ENCODE measurements around the gene VPS8. TPM values are rescaled to one million over a fixed set of nuclear protein-coding genes. Genes with fewer than 3 reads are reported as not detected.
"Not testable (repeated sequence)": the region's sequence is repeated elsewhere in the genome, so short reads cannot be mapped to it uniquely, and the experiment has no call there.

Gene VPS8
- total RNA-seq, 1 donor from 2014 or later: 190 TPM

DNA sequence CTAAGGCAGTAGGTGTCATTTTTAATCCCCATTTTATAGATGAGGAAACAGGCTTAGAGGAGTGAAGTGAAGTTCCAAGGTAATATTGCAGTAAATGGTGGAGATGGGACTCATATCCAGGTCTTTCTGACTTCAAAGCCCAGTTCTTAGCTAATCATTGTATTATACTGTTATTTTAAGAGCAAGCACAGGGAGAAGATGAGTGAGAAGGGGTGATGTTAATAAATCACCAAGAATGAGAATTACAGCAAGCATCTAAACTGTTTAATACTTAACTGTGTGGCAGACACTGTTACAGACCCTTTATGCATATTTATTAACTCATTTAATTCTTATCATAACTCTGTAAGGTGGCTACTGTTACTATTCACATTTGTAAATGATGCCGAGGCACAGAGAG lies 61.2 kb downstream of the VPS8 start:
- DNase-seq: no peak

DNA sequence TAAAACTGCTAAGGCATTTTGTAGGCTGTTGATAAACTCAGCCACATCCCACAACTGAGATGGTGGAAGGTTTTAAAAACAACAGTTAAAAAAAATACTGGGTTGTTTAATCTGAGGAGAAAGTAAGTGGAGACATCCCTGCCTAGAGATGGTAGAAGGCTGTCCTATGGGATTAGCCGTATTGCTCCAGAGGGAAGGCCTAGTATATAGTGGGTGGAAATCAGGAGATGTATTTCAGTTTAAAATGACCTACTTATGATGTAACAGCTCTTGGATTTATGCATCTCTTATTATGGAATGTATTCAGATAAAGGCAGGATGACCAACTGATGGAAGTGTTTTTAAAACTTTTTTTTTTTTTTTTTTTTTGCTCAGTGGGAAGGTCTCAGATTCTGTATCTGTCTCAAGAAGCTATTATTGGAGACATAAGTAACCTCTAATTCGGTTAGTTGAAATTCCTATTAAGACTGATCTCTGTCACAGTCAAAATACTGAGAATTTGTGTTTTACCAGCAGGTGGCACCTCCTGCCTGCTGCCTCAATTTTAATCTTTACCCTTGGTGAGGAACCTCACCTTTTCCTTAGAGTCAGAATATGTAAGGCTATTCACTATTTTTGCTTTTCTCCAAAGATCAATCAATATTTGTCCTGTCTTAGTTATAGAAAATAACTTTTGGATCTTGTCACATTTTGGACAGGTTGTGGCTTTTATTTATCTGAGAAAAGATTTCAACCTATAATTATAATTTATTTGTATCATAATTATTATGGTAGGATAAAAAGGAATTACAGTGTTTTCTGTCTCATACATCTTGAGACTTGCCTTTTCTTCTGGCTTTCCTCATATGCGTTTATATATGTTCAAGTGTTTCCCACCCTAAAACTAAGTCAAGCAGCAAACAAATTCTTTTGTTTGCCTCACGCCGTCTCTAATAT lies 63.0 kb downstream of the VPS8 start:
- DNase-seq: no peak

DNA sequence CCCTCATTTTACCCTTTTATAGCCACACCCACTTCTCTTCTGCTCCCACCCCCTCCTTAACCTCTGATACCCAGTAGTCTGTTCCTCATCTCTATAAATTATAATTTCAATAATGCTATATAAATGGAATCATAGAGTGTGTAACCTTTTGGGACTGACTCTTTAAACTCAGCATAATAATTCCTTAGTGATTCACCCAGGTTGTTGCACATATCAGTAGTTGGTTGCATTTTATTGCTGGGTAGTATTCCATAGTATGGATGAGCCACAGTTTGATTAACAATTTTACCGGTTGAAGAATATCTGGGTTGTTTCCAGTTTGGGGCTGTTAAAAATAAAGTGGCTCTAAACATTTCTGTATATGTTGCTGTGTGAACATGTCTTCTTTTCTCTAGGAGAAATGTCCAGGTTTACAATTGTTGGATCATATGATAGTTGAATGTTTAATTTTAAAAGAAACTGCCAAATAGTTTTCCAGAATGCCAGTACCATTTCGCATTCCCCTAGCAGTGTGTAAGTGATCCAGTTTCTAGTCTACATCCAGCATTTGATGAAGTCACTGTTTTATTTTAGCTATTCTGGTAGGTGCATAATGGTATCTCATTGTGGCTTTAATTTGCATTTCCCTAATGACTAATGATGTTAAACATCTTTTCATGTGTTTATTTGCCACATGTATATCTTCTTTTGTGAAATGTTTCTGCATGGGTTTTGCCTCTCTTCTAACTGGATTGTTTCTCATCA lies 68.5 kb downstream of the VPS8 start:
- DNase-seq: no peak

DNA sequence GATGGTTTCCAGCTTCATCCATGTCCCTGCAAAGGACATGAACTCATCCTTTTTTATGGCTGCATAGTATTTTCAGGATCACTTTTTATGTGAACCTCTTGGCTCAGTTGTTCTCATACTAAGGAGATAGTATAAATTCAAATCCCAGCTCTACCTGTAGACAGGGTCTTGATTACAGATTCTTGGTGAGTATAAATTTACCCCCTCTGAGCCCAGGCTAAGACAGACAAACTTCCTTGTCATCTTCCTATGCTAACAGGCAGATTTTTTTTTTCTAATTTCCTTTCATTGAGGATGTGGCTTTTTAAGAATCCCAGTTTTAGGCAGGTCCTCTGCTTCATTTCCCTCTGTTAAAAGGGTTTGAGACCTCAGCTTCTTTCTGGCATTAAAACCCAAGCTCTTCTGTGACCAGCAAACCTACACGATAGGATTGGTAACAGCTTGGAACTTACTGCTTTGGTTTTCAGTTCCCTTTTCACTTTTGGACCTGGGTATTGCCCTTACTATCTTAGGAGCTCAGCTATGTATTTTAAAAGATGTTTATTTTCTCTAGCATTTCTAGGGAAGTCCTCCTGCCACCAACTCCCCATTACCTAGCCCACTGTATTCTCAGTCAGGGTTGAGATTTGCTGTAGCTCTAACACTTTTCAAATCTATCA lies 72.5 kb downstream of the VPS8 start:
- no peak for DNase-seq

DNA sequence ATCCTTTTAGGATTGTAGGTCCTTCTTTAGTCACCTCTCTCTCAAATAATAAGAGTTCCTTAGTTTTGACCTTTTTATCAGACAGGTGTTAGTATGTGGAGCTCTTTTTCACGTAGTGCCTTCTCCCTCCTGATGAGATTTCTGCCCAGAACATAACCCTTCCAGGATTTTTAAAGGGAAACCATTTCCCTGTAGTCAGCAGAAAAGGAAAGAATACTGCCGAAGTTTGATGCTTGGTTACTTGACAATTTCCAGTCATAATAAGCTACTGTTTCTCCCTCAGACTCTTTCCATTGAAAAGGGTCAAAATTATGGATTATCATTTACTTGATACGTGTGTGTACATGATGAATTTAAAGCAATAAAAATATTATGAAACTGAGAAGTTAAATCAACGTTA lies 73.1 kb downstream of the VPS8 start:
- DNase-seq: no peak

DNA sequence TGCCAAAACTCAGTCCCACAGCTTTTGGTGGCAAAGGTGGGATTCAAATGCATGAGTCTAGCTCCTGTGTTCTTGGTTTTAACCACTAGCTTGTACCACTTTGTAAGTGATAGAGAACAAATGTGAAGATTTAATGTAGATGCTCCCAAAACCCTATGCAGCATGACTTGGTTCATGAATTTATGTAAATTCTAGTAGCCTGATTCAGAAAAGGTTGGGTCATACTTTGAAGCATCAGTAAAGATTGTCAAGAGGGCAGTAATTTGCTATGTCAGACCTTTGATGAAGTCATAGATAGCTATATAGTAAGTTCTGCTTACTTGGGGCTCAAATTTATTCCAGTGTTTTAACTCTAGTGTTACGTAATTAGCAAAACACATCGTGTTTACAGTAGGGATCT lies 75.6 kb downstream of the VPS8 start:
- no peak for DNase-seq

DNA sequence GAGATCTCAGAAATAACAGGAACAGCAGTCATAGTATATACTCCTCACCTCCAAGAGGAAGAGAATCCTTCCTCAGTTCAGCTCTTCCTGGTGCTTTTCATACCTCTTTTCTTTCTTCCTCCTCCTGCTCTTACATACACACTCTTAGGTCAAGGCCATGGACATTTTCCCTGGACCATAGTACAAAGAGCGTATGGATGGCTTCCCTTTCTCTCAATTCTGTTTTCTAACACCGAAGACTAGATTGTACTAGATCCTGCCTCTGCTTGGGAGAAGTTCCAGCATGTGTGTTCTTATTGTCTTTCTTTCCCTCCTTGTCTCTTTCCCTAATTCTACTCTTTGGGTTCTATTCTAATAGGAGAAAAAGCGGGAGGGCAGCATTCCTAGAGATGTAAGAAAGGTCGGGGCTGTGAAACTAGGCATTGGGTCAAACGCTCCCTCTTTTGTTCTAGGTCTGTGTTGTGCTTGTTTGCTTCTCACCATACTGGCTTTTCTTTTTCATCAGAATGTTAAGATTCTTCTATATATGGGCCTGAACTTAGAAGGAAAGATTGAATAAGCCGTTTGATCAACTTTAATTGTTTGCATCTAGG lies 77.4 kb downstream of the VPS8 start:
- no peak for DNase-seq

DNA sequence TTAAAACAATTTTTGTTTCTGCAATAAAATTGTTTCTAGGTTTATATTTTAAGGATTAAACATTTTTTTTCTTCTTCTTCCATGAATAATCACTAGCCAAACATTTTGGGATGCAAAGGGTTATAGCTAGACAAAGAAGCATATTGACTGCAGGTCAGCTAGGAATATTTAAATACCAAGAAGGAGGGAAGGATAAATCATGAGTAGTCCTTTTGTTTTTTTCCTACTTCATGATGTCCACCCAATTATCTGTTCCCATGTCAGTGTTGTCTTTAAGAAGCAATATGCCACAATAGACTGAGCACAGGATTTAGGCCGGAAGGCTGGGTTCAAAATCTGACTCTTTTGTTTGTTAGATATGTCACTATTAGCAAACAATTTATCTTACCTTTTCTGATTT lies 82.1 kb downstream of the VPS8 start:
- DNase-seq: no peak

DNA sequence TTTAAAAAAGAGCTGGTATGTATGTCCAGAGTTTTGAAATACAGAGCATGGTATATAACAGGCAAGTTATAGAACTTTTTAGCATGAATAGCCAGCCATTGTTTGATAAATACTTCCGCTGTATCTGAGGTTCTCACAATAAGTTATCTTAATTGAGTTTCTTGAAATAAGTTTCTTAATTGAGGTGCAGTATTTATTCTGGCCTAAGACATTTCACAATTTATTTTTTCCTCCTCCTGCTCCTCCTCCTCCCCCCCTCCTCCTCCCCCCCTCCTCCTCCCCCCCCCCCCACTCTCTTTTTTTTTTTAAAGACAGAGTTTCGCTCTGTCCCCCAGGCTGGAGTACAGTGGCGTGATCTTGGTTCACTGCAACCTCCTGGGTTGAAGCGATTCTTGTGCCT lies 83.4 kb downstream of the VPS8 start:
- DNase-seq: no peak

DNA sequence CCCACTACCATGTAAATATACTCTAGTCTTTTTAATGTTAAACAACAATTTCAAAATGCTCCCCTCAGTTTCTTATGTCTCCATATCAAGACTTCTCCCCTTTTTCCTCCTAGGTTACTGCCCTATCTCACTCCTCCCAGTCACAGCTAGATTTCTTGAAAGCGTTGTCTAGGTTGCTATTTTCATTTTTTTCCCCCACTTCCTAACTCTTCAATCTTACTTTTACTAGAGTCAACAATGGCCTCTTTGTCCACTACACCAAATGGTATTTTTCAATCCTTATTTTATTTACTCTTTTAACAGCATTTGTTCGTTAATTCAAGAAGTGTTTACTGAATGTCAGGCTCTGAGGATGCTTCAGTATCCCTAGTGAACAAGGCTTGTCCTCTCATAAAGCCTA lies 84.4 kb downstream of the VPS8 start:
- DNase-seq: no peak

DNA sequence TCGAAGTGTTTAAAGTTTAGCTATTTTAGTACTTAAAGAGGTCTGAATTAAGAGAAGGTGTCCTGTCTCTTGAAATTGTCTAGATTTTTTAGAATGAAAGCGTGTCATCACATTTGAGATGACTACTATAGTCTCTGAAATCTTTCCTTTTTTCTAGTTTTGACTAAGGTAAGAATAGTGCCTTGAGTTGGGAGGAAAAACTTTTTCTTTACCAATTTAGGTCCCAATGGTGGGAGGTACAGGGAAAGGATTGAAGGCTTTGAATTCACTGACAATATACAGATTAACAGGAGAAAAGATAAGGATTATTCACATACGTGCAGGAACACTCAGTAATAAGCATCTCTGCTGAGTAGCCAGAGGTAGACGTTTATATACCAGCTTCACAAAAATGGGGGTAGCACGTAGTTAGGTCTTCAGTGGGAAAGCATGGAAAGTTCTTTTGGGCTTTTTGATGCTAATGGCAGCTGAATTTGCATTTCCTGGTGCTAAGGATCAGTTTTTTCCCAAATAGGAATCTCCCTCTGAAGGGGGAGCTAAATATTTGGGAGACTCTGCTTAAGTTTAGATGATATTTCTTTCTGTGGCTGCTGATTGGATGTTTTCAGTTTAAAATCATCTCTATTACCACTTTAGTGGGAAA lies 88.1 kb downstream of the VPS8 start:
- no peak for DNase-seq

DNA sequence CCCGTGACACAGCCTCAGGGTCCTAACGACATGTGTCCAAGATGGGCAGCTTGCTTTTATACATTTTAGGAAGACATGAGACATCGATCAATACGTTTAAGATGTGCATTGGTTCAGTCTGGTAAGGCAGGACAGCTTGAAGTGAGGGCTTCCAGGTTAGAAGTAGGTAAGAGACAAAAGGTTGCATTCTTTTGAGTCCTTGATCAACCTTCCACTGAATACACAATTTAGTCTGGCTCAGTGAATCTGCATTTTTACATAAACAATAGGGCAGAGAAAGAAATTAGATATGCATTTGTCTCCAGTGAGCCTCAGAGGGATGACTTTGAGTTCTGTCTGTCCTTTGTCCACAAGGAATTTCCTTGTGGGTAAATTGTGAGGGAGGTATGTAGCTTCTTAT lies 95.1 kb downstream of the VPS8 start:
- DNase-seq: not testable (repeated sequence)

DNA sequence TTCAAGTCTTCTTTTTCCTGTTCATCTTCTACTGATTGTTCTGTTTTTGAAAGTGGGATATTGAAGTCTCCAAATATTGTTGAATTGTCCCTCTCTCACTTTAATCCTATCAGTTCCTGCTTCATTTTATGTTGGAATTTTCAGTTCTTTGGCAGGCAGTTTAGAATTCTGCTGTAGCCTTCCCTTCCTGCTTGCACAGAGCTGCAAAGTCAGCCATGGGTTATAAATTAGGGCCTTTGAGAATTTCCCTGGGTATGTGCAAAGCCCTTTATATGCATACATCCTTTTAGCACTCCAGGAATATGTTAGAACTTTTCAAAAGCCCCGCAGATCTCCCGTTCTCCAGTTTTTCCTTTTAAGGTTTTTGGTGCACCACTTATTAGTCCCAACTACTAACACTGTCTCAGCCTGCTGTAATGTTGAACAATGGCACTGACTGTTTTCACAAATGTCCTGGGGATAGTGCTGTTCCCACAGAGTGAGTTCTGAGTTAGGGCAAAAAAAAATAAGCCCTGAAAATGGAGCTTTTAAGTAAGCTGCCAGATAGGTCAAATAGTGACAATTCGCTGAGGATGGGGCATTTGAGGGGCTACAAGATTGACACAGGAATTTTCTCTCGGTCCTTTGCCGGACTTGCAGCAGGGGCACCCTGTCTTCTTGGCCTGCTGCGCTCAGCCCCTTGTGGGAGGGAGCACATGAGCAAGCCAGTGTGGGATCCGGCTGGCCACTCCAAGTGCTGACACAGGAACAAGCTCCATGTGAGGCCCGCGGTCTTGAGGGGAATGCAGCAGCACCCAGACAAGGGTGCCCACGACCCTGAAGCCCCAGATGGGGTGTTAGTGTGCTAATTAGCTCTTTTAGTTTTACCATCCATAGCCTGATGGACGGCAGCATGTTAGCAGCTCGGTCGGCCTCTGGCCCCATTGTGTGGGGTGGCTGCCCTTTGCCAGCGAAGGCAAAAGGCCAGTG lies 96.0 kb downstream of the VPS8 start:
- no peak for DNase-seq

DNA sequence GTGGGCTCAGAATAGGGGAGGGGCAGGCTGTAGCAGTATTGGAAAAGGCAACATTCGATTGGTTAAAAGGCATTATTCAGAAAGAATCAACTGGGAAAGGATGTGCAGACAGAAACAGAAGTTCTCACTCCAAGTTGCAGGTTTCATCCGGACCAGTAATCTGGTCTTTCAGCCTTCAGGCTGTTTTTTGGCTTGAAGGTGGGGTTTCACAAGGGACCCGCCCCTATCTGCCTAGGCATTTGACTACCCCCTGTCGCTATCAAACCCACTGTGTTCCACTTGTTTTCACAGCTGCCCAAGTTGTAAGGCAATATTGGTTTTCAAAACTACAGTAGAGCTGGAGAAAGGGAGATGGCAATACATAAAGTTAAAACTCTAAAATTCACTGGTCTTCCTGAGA lies 96.9 kb downstream of the VPS8 start:
- no peak for DNase-seq

DNA sequence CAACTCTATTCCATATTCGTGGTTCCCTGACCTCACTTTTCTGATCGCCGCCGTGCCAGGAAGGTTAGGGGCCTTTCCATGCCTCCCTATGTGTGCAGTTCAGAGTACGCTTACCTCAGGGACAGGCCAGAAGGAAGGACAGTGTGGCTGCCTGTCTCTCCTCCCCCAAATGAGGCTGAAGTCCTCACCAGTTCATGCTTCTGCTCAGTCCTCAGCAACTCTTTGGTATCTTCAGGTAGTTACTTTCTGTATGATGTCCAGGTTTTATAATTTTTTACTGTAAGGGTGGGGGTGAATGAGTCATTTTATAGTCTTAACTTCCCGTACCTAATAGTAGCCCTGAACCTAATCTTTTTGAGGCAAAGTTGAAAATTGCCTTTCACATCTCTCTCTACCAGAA lies 98.7 kb downstream of the VPS8 start:
- no peak for DNase-seq

DNA sequence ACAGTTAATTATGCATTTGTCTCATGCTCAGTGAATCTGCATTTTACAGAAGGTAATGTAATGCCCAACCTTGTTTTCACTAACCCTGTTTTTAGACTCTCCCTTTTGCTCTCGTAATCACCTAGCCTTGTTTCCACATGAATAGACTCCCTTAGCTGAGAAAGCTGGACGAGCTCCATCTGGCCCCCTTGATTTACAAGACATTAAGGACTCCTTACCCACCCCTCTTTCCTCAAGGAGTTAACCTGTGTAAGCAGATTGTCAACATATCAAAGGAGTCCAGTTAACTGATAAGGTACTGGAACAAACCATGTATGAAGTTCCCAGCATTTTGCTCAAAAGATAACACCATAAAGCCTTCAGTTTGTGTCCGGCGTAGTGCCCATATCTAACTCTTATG lies 99.6 kb downstream of the VPS8 start:
- DNase-seq: no peak

DNA sequence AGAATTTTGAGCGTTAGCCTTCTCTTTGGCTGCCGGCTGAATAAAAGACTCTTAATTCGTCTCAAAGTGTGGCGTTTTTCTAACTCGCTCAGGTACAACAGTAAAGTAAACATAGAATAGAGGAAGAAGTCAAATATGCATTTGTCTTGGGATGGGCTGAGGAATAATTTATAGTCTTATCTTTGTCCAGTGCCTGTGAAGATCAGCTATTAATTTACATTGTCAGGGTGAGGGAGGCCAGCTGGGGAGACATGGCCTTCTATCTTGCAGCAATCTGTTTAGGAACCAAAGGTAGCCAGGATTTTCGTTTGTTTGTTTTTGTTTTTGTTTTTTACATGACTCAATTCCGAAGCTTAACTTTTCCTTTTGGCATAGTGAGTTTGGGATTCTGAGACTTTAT lies 100.2 kb downstream of the VPS8 start:
- no peak for DNase-seq

DNA sequence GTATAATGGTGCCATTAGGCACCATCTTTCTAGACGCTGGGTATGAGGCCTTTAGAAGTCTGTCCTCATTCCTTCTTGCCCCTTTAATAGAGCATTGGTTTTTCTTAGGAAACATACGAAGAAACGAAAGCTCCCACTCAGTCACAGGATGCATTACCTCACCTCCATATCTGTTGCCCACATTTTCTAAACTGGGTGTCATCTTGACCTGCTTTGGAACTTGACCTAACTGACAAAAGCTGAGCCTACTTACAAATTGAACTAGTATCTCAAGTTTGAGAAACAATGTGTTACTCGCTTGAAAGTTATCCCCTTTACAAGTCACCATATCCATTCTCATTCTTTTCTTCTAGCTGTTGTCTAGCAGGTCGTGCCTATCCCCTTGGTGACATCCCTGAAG lies 102.7 kb downstream of the VPS8 start:
- no peak for DNase-seq

DNA sequence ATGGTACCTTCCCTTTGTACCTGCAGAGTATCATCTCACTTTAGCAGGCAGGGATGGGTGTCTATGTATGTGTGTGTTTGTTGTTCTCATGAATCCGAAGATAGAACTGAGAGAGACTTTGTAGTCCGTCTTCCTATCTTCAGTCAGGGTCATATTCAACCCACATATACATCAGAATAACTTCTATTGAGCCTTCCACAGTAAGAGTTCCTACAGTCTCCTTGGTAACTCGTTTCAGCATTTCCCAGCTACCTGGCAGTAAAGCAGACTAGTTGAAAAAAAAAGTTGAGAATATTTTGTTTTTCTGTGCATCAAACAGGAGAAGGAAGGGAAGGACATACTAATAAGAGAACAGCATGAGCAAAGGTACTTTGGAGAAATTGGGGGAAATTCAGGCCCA lies 106.8 kb downstream of the VPS8 start:
- no peak for DNase-seq

DNA sequence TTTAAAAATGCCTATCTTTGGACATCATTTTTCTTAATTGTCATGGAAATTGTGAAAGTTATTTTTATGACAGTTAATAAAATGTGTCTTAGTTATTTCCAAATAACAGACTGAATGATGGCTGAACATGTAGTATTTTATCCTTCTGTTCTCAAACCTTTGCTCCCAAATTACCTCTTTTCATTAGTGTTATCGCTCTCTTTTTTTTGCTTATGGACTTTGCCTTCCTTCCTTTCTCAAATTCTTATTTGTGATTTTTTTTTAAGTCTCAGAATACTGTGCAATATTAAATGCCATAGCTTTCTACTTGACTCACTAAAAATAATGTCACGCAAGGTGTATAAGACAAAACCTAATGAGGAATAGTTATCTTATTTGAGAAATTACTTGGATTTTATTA lies 107.7 kb downstream of the VPS8 start:
- DNase-seq: no peak

DNA sequence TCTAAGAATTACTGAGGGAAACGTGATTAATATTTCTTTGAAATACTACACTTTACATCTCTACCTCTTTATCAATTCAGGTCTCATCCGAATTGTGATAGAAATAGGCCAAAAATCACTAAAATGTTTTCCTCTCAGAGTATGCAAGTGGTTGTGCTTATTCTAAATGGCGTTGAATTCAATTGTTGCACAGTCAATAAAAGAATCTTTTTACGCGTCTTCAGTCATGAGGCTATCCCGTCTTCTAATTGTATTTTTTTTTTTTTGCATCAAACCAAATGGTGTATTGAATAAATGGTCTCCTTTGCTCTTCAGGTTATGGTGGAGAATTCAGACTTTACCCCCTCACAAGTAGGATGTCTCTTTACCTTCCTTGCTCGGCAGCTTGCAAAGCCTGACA lies 112.6 kb downstream of the VPS8 start:
- DNase-seq: no peak
